ENCODE results near the gene ADD2.

Gene ADD2

GRCh38 chr2:70676301-70677035 is 91.5 kb downstream of the ADD2 start:
- no peak for TF ChIP-seq CTCF (IDR thresholded peaks at IDR 0.05; ENCODE audit: control insufficient read depth, insufficient read depth, low read depth, low read length, missing control alignments)
- H3K4me3 ChIP-seq (ENCODE audit: control insufficient read depth, low read depth, low read length): no peak overlapping the region
- DNase-seq (ENCODE audit: low read depth): no peak

GRCh38 chr2:70675862-70676261 is 92.1 kb downstream of the ADD2 start:
- H3K4me3 ChIP-seq (ENCODE audit: control insufficient read depth, low read depth, low read length): no peak overlapping the region
- no peak for TF ChIP-seq CTCF (IDR thresholded peaks at IDR 0.05; ENCODE audit: control insufficient read depth, insufficient read depth, low read depth, low read length, missing control alignments)
- DNase-seq (ENCODE audit: low read depth): no peak

GRCh38 chr2:70674636-70675430 is 93.2 kb downstream of the ADD2 start:
- no peak for TF ChIP-seq CTCF (IDR thresholded peaks at IDR 0.05; ENCODE audit: control insufficient read depth, insufficient read depth, low read depth, low read length, missing control alignments)
- DNase-seq (ENCODE audit: low read depth): no peak
- no peak overlapping the region for H3K4me3 ChIP-seq (ENCODE audit: control insufficient read depth, low read depth, low read length)

GRCh38 chr2:70673041-70673647 is 94.9 kb downstream of the ADD2 start:
- TF ChIP-seq CTCF (IDR thresholded peaks at IDR 0.05; ENCODE audit: control insufficient read depth, insufficient read depth, low read depth, low read length, missing control alignments): no peak
- no peak for DNase-seq (ENCODE audit: low read depth)
- H3K4me3 ChIP-seq (ENCODE audit: control insufficient read depth, low read depth, low read length): no peak overlapping the region

- TF ChIP-seq CTCF (IDR thresholded peaks at IDR 0.05; ENCODE audit: control insufficient read depth, insufficient read depth, low read depth, low read length, missing control alignments): no peak
- no peak overlapping the region for H3K4me3 ChIP-seq (ENCODE audit: control insufficient read depth, low read depth, low read length)
- DNase-seq (ENCODE audit: low read depth): no peak
Observed at GRCh38 chr2:70671092-70671675, 96.8 kb downstream of the ADD2 start.

GRCh38 chr2:70670626-70671025 is 97.4 kb downstream of the ADD2 start:
- H3K4me3 ChIP-seq (ENCODE audit: control insufficient read depth, low read depth, low read length): no peak overlapping the region
- no peak for TF ChIP-seq CTCF (IDR thresholded peaks at IDR 0.05; ENCODE audit: control insufficient read depth, insufficient read depth, low read depth, low read length, missing control alignments)
- no peak for DNase-seq (ENCODE audit: low read depth)
